GM19043 (cell line): ENCODE results near the gene FAM118B.
"Not testable (repeated sequence)": the region's sequence is repeated elsewhere in the genome, so short reads cannot be mapped to it uniquely, and the experiment has no call there.

Experiments used
- ATAC-seq: cut with Tn5 transposase; IDR thresholded peaks from one replicate; pipeline ENCODE4 v1.9.1; 2021; ENCODE audit warnings: low read depth; ENCODE audit not compliant: unreplicated experiment

Gene FAM118B

GRCh38 chr11:126307706-126308105 is 96.1 kb downstream of the FAM118B start:
- ATAC-seq = no peak

GRCh38 chr11:126308271-126308671 is 96.7 kb downstream of the FAM118B start:
- no peak for ATAC-seq

- ATAC-seq = not testable (repeated sequence)
Measured at GRCh38 chr11:126308771-126309170, 97.2 kb downstream of the FAM118B start.

GRCh38 chr11:126310200-126310991 is 98.8 kb downstream of the FAM118B start:
- ATAC-seq = peak; percentile 29

GRCh38 chr11:126310992-126311310 is 99.4 kb downstream of the FAM118B start:
- ATAC-seq = no peak

GRCh38 chr11:126311401-126312291 is 100.1 kb downstream of the FAM118B start:
- peak; percentile 67 for ATAC-seq
